Measurements from ENCODE around the gene MRPL2.
"Not testable (repeated sequence)": the region's sequence is repeated elsewhere in the genome, so short reads cannot be mapped to it uniquely, and the experiment has no call there.

Gene MRPL2

DNA sequence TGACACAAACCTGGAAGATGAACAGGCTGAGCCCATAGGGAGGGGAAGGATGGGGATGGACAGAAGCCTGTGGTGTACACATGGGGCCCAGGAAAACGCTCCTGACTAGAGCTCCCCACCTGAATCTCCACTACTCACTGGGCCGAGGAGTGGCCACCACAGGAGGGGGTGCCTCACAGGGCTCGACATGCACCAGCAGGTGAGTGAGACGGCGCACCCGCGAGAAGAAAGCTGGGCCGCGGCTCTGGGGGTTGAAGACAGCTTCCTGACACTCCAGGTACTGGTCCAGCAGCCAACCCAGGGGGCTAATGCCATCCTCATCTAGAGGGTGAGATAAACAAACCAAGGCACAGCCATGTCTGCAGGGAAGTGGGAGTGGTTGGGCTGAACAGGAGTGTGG is 15.9 kb downstream of the MRPL2 start:
- Histone ChIP-seq H3K9ac (ENCODE audit: low read depth, low read length) (no peak overlapping the region), H3K27me3 (ENCODE audit: control insufficient read depth, insufficient read depth, low read length) (no peaks in the 10 kb centered on the region), H3K4me3 (ENCODE audit: low read length) (no peak overlapping the region), H3K4me1 (ENCODE audit: control insufficient read depth, insufficient read depth, low read length) (no peaks in the 10 kb centered on the region), H3K9me3 (replicated peaks; ENCODE audit: low read length) (no peaks in the 10 kb centered on the region), H3K4me2 (ENCODE audit: low read length) (no peak overlapping the region), H3K36me3 (ENCODE audit: insufficient read depth, low read length) (peaks cover 77% of the 10 kb centered on the region)

DNA sequence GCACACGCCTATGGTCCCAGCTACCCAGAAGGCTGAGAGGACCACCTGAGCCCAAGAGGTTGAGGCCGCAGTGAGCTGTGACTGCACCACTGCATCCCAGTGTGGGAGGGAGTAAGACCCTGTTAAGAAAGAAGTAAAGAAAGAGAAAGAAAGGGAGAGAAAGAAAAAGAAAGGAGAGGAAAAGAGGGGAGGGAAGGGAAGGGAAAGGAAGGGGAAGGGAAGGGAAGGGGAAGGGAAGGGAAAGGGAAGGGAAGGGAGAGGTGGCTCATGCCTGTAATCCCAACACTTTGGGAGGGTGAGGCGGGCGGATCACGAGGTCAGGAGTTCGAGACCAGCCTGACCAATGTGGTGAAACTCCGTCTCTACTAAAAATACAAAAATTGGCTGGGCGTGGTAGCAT is 17.8 kb downstream of the MRPL2 start:
- H3K4me1 ChIP-seq (ENCODE audit: control insufficient read depth, insufficient read depth, low read length); H3K9ac ChIP-seq (ENCODE audit: low read depth, low read length); H3K27me3 ChIP-seq (ENCODE audit: control insufficient read depth, insufficient read depth, low read length); H3K9me3 ChIP-seq (replicated peaks; ENCODE audit: low read length); H3K4me3 ChIP-seq (ENCODE audit: low read length); H3K4me2 ChIP-seq (ENCODE audit: low read length): not testable (repeated sequence)
- H3K36me3 ChIP-seq (ENCODE audit: insufficient read depth, low read length), result peaks cover 76% of the 10 kb centered on the region

DNA sequence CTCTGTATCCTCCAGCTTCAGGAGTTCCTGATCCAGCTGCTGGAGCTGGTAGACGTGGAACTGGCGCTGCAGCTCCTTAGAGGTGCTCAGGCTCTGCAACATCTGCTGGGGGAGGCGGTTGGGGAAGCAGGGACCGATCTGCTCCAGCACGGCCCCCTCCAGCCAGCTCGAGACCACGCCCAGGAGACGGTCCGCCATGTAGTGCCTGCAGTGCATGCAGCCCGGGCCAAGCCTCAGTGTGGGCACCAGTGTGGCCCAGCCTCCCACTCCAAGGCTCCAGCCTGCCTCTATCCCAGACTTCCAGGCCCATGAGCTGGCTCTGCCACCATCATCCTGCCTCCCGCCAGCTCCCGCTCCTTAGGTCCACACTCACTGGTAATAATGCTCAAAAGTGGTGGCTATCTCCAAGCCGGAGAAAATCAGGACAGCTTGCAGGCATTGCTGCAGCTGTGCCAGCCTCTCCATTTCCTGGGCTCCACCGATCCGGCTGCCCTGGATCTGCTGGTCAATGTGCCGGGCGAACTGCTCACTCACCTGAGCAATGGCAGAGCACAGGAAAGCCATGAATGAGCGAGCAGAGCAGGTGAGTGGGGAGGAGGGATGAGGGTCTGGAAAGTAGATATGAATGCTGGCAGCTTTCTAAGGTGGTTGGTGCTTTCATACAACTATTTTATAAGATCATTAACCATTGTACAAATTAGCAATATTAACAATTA is 18.5 kb downstream of the MRPL2 start:
- no peak overlapping the region for H3K4me3 ChIP-seq (ENCODE audit: low read length)
- H3K4me2 ChIP-seq (ENCODE audit: low read length), result no peak overlapping the region
- H3K4me1 ChIP-seq (ENCODE audit: control insufficient read depth, insufficient read depth, low read length), result no peaks in the 10 kb centered on the region
- H3K9me3 ChIP-seq (replicated peaks; ENCODE audit: low read length), result no peaks in the 10 kb centered on the region
- H3K27me3 ChIP-seq (ENCODE audit: control insufficient read depth, insufficient read depth, low read length), result no peaks in the 10 kb centered on the region
- H3K36me3 ChIP-seq (ENCODE audit: insufficient read depth, low read length), result peaks cover 73% of the 10 kb centered on the region
- H3K9ac ChIP-seq (ENCODE audit: low read depth, low read length), result no peak overlapping the region

DNA sequence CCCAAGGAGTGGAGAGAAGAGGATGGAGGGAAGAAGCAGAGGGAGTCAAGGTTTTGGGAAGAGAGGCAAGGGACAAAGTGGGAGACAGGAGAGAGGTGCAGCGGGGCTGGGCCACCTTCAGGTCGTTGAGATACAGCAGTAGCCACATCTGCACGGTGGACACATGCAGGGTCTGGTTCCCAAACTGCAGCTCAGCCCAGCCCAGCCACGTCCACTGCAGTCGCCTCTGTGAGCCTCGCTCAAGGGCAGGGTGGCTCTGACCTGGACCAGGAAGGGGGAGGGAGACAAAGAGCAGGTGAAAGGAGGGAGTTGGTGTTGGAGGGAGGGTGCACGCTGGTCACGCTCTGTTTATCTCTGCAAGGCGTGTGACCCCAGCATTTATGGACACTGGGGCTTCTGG is 20.5 kb downstream of the MRPL2 start:
- H3K9ac ChIP-seq (ENCODE audit: low read depth, low read length), result no peak overlapping the region
- no peaks in the 10 kb centered on the region for H3K27me3 ChIP-seq (ENCODE audit: control insufficient read depth, insufficient read depth, low read length)
- H3K9me3 ChIP-seq (replicated peaks; ENCODE audit: low read length), result no peaks in the 10 kb centered on the region
- no peaks in the 10 kb centered on the region for H3K4me1 ChIP-seq (ENCODE audit: control insufficient read depth, insufficient read depth, low read length)
- no peak overlapping the region for H3K4me2 ChIP-seq (ENCODE audit: low read length)
- H3K36me3 ChIP-seq (ENCODE audit: insufficient read depth, low read length), result peaks cover 68% of the 10 kb centered on the region
- H3K4me3 ChIP-seq (ENCODE audit: low read length), result no peak overlapping the region

DNA sequence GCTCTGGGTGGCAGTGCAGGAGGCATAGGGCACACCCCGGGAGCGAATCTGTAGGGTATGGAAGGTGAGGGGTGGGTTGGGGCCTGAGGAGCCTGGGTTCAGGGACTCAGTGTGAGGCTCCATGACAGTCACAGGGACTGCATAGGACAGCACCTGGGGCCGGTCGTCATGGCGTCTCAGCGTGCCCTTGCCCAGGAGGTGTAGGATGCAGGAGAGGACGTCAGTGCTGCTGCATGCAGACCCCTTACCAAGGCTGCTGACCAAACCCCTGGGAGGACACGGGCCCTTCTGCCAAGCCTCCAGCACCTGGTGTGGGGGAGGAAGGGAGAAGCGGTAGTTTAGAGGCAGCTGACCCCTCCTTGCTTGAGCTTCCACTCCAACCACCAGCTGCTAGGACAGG is 21.5 kb downstream of the MRPL2 start:
- no peak overlapping the region for H3K4me3 ChIP-seq (ENCODE audit: low read length)
- H3K4me2 ChIP-seq (ENCODE audit: low read length), result no peak overlapping the region
- H3K9me3 ChIP-seq (replicated peaks; ENCODE audit: low read length), result no peaks in the 10 kb centered on the region
- H3K27me3 ChIP-seq (ENCODE audit: control insufficient read depth, insufficient read depth, low read length), result no peaks in the 10 kb centered on the region
- no peak overlapping the region for H3K9ac ChIP-seq (ENCODE audit: low read depth, low read length)
- no peaks in the 10 kb centered on the region for H3K4me1 ChIP-seq (ENCODE audit: control insufficient read depth, insufficient read depth, low read length)
- H3K36me3 ChIP-seq (ENCODE audit: insufficient read depth, low read length), result peaks cover 59% of the 10 kb centered on the region

DNA sequence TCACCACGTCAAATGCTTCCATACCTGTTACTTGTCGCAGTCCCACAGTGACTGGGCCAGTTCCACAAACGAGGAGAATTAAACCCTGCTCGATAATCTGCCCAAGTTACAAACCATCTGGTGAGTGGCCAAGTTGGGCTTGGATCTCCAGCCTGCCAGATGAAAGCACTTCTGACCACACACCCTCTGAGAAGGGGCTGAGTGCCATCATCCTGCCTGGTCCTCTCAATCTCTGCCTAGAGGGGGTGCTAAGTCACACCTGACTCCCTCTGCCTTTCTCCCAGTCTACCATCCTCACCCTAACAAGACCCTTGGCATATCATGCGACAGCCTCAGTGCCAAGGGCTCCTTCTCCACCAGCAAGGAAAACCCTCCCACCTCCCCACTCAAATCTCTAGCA is 22.0 kb downstream of the MRPL2 start:
- Histone ChIP-seq H3K9ac (ENCODE audit: low read depth, low read length) (no peak overlapping the region), H3K4me2 (ENCODE audit: low read length) (no peak overlapping the region), H3K36me3 (ENCODE audit: insufficient read depth, low read length) (peaks cover 61% of the 10 kb centered on the region), H3K27me3 (ENCODE audit: control insufficient read depth, insufficient read depth, low read length) (no peaks in the 10 kb centered on the region), H3K4me3 (ENCODE audit: low read length) (no peak overlapping the region), H3K9me3 (replicated peaks; ENCODE audit: low read length) (no peaks in the 10 kb centered on the region), H3K4me1 (ENCODE audit: control insufficient read depth, insufficient read depth, low read length) (no peaks in the 10 kb centered on the region)

DNA sequence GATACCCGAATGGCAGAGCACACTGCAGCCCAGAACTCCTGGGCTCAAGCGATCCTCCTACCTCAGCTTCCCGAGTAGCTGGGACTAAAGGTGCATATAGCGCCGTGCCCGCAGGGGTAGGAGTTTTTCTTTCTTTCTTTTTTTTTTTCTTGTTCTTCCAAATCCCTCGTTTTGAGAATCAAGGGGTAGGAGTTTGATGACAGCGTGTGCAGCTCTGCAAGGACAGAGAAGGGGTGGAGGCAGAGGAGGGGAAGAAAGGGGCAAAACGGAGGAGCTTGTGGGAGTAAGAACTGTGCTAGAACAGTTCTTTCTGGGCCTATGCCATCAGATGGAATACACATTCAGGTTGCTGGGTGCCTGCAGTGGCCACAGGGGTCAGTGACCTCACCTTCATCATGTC is 22.5 kb downstream of the MRPL2 start:
- Histone ChIP-seq H3K4me3 (ENCODE audit: low read length) (no peak overlapping the region), H3K27me3 (ENCODE audit: control insufficient read depth, insufficient read depth, low read length) (no peaks in the 10 kb centered on the region), H3K9ac (ENCODE audit: low read depth, low read length) (no peak overlapping the region), H3K4me1 (ENCODE audit: control insufficient read depth, insufficient read depth, low read length) (no peaks in the 10 kb centered on the region), H3K9me3 (replicated peaks; ENCODE audit: low read length) (no peaks in the 10 kb centered on the region), H3K36me3 (ENCODE audit: insufficient read depth, low read length) (peaks cover 64% of the 10 kb centered on the region), H3K4me2 (ENCODE audit: low read length) (no peak overlapping the region)

DNA sequence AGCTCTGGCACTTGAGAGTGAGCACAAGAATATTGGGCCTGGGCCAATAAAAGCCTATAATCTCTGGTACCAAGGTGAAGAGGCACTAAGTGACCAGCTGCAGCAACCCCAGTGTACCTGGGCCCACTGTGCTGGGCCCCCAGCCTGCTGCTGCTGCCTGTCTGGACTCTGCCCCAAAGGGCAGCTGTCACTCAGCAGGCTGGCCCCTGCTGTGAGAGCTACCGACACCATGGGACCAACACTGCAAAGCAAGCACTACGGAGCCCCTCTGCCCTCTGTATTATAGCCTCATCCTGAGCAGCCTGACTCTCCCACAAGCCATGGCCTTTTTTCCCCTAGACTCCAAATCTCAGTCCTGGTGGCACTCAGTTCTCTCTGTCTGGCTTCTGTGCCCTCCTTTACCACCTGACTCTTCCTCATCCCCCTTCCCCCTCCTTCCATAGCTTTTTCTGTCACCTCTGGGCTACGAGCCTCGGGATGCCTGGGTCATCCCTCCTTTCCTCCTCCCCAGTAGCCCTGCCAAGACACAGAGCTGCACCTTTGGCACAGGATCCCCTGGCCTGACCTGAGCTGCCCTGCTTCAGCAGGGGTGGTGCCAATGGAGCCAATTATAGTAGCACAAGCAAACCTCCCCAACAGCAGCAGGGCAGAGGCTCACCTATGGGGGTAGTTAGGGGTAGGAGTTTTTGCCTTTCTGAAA is 23.6 kb downstream of the MRPL2 start:
- Histone ChIP-seq H3K4me1 (ENCODE audit: control insufficient read depth, insufficient read depth, low read length) (no peaks in the 10 kb centered on the region), H3K27me3 (ENCODE audit: control insufficient read depth, insufficient read depth, low read length) (no peaks in the 10 kb centered on the region), H3K4me2 (ENCODE audit: low read length) (no peak overlapping the region), H3K9ac (ENCODE audit: low read depth, low read length) (no peak overlapping the region), H3K4me3 (ENCODE audit: low read length) (no peak overlapping the region), H3K36me3 (ENCODE audit: insufficient read depth, low read length) (peaks cover 61% of the 10 kb centered on the region), H3K9me3 (replicated peaks; ENCODE audit: low read length) (no peaks in the 10 kb centered on the region)

DNA sequence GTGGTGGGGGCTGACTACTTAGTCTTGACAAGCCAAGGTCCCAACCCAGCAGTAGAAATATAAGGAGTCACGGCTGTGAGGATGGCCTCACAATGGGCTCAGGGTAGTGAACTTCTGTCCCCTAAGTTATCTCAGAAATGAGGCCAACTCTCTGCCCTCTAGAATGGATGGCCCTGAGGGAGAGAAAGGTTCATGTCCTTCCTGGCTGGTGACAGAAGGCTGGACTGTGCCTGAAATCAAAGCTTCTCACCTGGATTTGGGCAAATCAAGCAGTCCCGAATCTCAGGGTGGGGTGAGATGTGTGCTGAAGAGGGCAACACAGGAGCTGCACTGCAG is 25.1 kb downstream of the MRPL2 start:
- Histone ChIP-seq H3K9me3 (replicated peaks; ENCODE audit: low read length) (no peaks in the 10 kb centered on the region), H3K4me1 (ENCODE audit: control insufficient read depth, insufficient read depth, low read length) (no peaks in the 10 kb centered on the region), H3K27me3 (ENCODE audit: control insufficient read depth, insufficient read depth, low read length) (no peaks in the 10 kb centered on the region), H3K36me3 (ENCODE audit: insufficient read depth, low read length) (peaks cover 63% of the 10 kb centered on the region), H3K4me2 (ENCODE audit: low read length) (no peak overlapping the region), H3K9ac (ENCODE audit: low read depth, low read length) (no peak overlapping the region), H3K4me3 (ENCODE audit: low read length) (no peak overlapping the region)

DNA sequence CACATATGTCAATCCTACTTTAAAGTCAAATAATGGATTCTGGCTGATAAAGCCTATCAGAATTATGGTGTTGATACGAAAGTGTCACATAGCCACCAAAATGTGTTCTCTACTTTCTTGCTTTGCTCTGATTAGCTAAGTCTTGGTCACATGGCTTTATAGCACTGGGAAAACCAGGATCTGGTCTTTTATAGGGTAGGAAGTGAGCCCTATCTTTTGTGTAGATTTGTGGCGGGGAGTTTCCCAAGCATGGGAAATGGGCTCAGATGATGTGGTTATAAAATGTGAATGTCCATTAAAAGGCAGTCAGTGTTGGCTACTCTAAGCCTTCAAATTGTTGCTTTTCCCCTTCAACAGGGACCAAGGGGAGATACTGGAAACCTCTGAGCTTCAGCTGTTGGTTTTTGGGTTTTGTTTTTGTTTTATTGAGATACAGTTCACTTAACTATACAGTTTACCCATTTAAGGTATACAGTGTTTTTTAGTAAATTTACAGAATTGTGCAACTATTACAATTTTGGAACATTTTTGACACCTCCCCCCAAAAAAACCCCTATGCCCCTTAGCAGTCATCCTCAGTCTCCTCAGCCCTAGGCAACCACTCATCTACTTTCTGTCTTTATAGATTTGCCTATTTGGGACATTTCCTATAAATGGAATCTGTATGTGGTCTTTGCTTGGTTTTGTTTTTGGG is 25.6 kb downstream of the MRPL2 start:
- no peak overlapping the region for H3K4me3 ChIP-seq (ENCODE audit: low read length)
- no peak overlapping the region for H3K4me2 ChIP-seq (ENCODE audit: low read length)
- no peak overlapping the region for H3K9ac ChIP-seq (ENCODE audit: low read depth, low read length)
- H3K4me1 ChIP-seq (ENCODE audit: control insufficient read depth, insufficient read depth, low read length), result no peaks in the 10 kb centered on the region
- H3K27me3 ChIP-seq (ENCODE audit: control insufficient read depth, insufficient read depth, low read length), result no peaks in the 10 kb centered on the region
- peaks cover 63% of the 10 kb centered on the region for H3K36me3 ChIP-seq (ENCODE audit: insufficient read depth, low read length)
- H3K9me3 ChIP-seq (replicated peaks; ENCODE audit: low read length), result no peaks in the 10 kb centered on the region

DNA sequence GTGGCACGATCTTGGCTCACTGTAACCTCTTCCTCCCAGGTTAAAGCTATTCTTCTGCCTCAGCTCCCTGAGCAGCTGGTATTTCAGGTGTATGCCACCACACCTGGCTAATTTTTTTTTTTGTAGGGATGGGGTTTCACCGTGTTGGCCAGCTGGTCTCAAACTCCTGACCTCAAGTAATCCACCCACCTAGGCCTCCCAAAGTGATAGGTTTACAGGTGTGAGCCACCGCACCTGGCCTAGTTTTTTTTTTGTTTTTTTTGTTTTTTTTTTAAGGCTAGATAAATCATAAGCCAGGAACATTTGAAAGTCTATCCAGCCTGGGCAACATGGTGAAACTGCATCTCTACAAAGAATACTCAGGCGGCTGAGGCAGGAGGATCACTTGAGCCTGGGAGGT is 26.9 kb downstream of the MRPL2 start:
- H3K9ac ChIP-seq (ENCODE audit: low read depth, low read length), result no peak overlapping the region
- H3K27me3 ChIP-seq (ENCODE audit: control insufficient read depth, insufficient read depth, low read length), result no peaks in the 10 kb centered on the region
- H3K4me2 ChIP-seq (ENCODE audit: low read length), result no peak overlapping the region
- H3K36me3 ChIP-seq (ENCODE audit: insufficient read depth, low read length), result peaks cover 58% of the 10 kb centered on the region
- H3K4me1 ChIP-seq (ENCODE audit: control insufficient read depth, insufficient read depth, low read length), result no peaks in the 10 kb centered on the region
- no peaks in the 10 kb centered on the region for H3K9me3 ChIP-seq (replicated peaks; ENCODE audit: low read length)
- no peak overlapping the region for H3K4me3 ChIP-seq (ENCODE audit: low read length)

DNA sequence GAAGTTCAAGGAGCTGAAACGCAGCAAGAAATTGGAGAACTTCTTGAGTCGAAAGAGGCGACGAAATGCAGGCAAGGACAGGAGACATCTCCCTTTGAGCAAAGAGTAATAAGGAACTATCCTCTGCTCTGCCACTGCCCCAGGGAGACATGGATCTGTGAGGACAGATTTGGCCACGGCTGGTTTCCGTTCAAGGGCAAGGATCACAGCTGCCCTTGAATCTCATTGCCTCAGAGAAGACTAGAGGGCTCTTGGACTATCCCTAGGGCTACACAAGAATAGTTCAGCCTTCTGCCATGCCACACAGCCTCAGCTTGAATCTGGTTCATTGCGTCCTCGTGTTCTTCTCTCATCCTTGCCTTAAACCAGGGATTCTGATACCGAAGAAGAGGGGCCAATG is 30.1 kb downstream of the MRPL2 start:
- H3K4me2 ChIP-seq (ENCODE audit: low read length), result no peak overlapping the region
- no peaks in the 10 kb centered on the region for H3K9me3 ChIP-seq (replicated peaks; ENCODE audit: low read length)
- H3K4me1 ChIP-seq (ENCODE audit: control insufficient read depth, insufficient read depth, low read length), result no peaks in the 10 kb centered on the region
- H3K36me3 ChIP-seq (ENCODE audit: insufficient read depth, low read length), result peaks cover 69% of the 10 kb centered on the region
- H3K4me3 ChIP-seq (ENCODE audit: low read length), result no peak overlapping the region
- no peaks in the 10 kb centered on the region for H3K27me3 ChIP-seq (ENCODE audit: control insufficient read depth, insufficient read depth, low read length)
- H3K9ac ChIP-seq (ENCODE audit: low read depth, low read length), result no peak overlapping the region
